Sigmoid colon (tissue), 7 donors: ENCODE measurements around the gene ELMO2. TPM values are rescaled to one million over a fixed set of nuclear protein-coding genes. Genes with fewer than 3 reads are reported as not detected.
A peak's percentile ranks its signal among the peaks of the same experiment; 100 is the strongest.

Source experiments
- DNase-seq: peaks from one replicate; pipeline ENCODE4 v3.0.0-alpha.2; 2019
- H3K27ac ChIP-seq, 4 donors: fragments of 200-600 bp; sonication (generic); one replicate each; pipeline ENCODE4 v1.5.1; 2016 to 2019; ENCODE audit warnings: mild to moderate bottlenecking in 1 of 4
- H3K27me3 ChIP-seq, 3 donors: fragments of 200-600 bp; sonication (generic); one replicate each; pipeline ENCODE4 v1.5.1; 2019; ENCODE audit warnings: mild to moderate bottlenecking in 1 of 3
- H3K36me3 ChIP-seq, 4 donors: fragments of 200-600 bp; sonication (generic); one replicate each; pipeline ENCODE4 v1.5.1; 2016 to 2019
- H3K4me1 ChIP-seq, 4 donors: fragments of 200-600 bp; sonication (generic); one replicate each; pipeline ENCODE4 v1.5.1; 2017 to 2019
- H3K4me3 ChIP-seq, 4 donors: fragments of 200-600 bp; sonication (generic); one replicate each; pipeline ENCODE4 v1.5.1; 2017 to 2019; ENCODE audit warnings: mild to moderate bottlenecking in 2 of 4, moderate library complexity in 1 of 4
- H3K9me3 ChIP-seq, 4 donors: fragments of 200-600 bp in 3 of 4; sonication (generic) in 3 of 4; one replicate each; pipeline versions ENCODE4 v1.5.1 to v1.6.1; 2013 to 2019
- EP300 ChIP-seq, 4 donors: sonication (generic); formaldehyde crosslinking; IDR thresholded peaks; one replicate each; pipeline ENCODE4 v1.6.1; 2017; ENCODE audit warnings: antibody characterized with exemption in 4 of 4
- POLR2A ChIP-seq, 2 donors: fragments of 450-650 bp; IDR thresholded peaks; one replicate each; pipeline ENCODE4 v1.6.1; 2016; ENCODE audit warnings: antibody characterized with exemption in 2 of 2, mild to moderate bottlenecking in 2 of 2, moderate library complexity in 2 of 2
- POLR2AphosphoS5 ChIP-seq, 4 donors: sonication (generic); formaldehyde crosslinking; IDR thresholded peaks; one replicate each; pipeline ENCODE4 v1.6.1; 2017; ENCODE audit warnings: antibody characterized with exemption in 4 of 4
- WGBS, 2 donors: extraction: QIAGEN DNeasy Blood & Tissue Kit; methylation state at CpG; one replicate each; pipeline ENCODE4 v1.1.7; 2013; 5-methylcytosine and 5-hydroxymethylcytosine counted together
- intact Hi-C: fragments of 100-400 bp; cut with DNase I; formaldehyde crosslinking; loops from one replicate; pipeline ENCODE4 v1.15.1; 2023
- polyA plus RNA-seq, 3 donors: library from polyadenylated mRNA; stranded (reverse); fragments of 200-250 nt; gene quantifications; one replicate each; pipeline ENCODE4 v1.2.3, GENCODE V29; 2013
- total RNA-seq, 4 donors: library from RNA; depleted of rRNA; stranded (reverse); fragments of >200 nt; gene quantifications; one replicate each; pipeline ENCODE4 v1.1.0, GENCODE V29; 2016
- TF ChIP-seq, protein P1 (sequence below), 4 experiments: fragments of 450-650 bp in 3 of 4; fragments of 200-600 bp in 1 of 4; IDR thresholded peaks; one replicate each; pipeline ENCODE4 v1.5.1; 2016 to 2019; ENCODE audit warnings: antibody characterized with exemption in 4 of 4, mild to moderate bottlenecking in 3 of 4, moderate library complexity in 2 of 4
- donor health status: healthy with polysubstance abuse.
- donor health status: Bipolar disorder and iron deficiency.
- donor health status: healthy.

The ELMO2 gene, protein sequence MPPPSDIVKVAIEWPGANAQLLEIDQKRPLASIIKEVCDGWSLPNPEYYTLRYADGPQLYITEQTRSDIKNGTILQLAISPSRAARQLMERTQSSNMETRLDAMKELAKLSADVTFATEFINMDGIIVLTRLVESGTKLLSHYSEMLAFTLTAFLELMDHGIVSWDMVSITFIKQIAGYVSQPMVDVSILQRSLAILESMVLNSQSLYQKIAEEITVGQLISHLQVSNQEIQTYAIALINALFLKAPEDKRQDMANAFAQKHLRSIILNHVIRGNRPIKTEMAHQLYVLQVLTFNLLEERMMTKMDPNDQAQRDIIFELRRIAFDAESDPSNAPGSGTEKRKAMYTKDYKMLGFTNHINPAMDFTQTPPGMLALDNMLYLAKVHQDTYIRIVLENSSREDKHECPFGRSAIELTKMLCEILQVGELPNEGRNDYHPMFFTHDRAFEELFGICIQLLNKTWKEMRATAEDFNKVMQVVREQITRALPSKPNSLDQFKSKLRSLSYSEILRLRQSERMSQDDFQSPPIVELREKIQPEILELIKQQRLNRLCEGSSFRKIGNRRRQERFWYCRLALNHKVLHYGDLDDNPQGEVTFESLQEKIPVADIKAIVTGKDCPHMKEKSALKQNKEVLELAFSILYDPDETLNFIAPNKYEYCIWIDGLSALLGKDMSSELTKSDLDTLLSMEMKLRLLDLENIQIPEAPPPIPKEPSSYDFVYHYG
- 10 to 100 TPM; 40.3 to 52.1 (median 46.2) TPM for total RNA-seq
- 10 to 100 TPM; 13.2 to 19.2 (median 13.8) TPM for polyA plus RNA-seq

DNA sequence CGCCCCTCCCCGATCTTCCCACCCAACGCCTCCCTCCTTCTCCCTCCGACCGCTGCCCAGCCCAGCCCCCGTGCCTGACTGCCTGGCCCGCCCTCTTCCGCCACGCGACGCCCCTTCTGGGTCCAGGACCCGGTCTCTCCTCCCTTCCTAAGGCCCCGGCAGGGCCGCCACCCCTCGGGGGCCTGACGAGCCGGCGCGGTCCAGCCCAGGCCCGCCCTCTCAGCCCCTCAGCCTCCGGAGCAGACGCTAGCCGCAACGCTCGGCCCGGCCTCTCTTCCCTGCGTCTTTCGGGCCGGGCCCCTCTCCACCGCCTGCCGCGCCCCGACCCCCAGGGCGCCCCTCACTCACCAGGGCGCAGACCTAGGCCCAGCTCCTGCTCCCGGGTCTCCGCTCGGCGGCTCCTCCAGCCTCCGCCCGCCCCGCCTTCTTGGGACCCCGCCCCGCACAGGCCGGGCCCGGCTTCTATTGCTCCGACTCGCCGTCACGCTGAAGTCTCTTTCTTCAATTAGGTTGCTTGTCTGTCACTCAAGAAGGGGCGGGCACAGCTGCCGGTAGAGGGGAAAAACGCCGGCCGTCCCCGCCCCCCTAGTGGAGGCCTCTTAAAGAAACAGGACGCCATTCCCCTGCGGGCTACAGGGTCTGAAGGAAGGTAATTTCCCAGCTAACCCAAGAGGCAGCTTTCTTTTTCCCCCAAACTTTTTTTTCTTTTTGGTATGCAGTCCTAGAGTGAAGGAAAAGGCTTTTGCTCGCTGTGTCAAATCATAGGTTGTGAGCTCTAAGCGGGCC is at the start of gene ELMO2:
Gene ELMO2, minus strand, starts transcription at position 416 of the 786 bp plus-strand sequence. CDS start 12,133 bp downstream, outside the sequence.
- no peaks in the 10 kb centered on the region for H3K27me3 ChIP-seq
- 0 to 1% methylated on average over 60 of the region's 60 CpGs for WGBS, 2 donors
- peak; percentile 27 to 58 for TF ChIP-seq POLR2A (IDR thresholded peaks at IDR 0.05)
- TF ChIP-seq EP300 (IDR thresholded peaks at IDR 0.05) = no peak
- TF ChIP-seq, protein P1, sequence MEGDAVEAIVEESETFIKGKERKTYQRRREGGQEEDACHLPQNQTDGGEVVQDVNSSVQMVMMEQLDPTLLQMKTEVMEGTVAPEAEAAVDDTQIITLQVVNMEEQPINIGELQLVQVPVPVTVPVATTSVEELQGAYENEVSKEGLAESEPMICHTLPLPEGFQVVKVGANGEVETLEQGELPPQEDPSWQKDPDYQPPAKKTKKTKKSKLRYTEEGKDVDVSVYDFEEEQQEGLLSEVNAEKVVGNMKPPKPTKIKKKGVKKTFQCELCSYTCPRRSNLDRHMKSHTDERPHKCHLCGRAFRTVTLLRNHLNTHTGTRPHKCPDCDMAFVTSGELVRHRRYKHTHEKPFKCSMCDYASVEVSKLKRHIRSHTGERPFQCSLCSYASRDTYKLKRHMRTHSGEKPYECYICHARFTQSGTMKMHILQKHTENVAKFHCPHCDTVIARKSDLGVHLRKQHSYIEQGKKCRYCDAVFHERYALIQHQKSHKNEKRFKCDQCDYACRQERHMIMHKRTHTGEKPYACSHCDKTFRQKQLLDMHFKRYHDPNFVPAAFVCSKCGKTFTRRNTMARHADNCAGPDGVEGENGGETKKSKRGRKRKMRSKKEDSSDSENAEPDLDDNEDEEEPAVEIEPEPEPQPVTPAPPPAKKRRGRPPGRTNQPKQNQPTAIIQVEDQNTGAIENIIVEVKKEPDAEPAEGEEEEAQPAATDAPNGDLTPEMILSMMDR (IDR thresholded peaks at IDR 0.05) = peak in 2 of 4 experiments; percentile 9 to 31
- TF ChIP-seq POLR2AphosphoS5 (IDR thresholded peaks at IDR 0.05) = peak; percentile 60 to 86 (median 74)
- intact Hi-C loops = loop anchor here (1.0 kb wide), 1 partner anchor 42 kb away; no protein-coding TSS in a partner anchor
- peak; percentile 99 for DNase-seq
- no peaks in the 10 kb centered on the region for H3K9me3 ChIP-seq
- peak within 1 kb of the TSS; percentile 85 to 97 (median 87) for H3K4me3 ChIP-seq
- no peaks in the 10 kb centered on the region for H3K36me3 ChIP-seq
- H3K27ac ChIP-seq = peak within 1 kb of the TSS; percentile 91 to 96 (median 94)
- H3K4me1 ChIP-seq = peaks cover 0 to 60% (median 49%) of the 10 kb centered on the region in 4 donors

DNA sequence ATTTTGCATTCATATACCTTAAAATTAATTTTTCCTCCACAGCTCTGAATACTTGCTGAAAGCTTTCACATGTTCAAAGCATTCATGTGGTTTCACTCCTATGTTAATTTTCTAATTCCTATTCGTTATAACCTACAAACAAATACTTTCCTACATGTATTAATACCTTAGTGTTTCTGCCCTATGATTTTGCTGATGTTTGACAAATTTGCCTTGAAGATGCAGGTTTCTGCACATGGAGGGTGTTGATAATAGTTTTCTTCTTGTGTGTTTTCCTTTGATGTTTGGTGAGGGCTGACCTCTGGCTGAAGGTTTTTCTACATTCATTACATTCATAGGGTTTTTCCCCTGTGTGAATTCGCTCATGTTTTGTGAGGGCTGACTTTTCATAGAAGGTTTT is 49.3 kb upstream of the ELMO2 start:
- WGBS, 2 donors = 84 to 92% methylated on average over 2 of the region's 2 CpGs
- H3K9me3 ChIP-seq = peaks cover 0 to 11% (median 1%) of the 10 kb centered on the region in 4 donors
- DNase-seq = no peak
- H3K27me3 ChIP-seq = peaks cover 0 to 17% (median 7%) of the 10 kb centered on the region in 3 donors
- TF ChIP-seq POLR2A (IDR thresholded peaks at IDR 0.05) (no peak), EP300 (IDR thresholded peaks at IDR 0.05) (no peak), POLR2AphosphoS5 (IDR thresholded peaks at IDR 0.05) (no peak)
- TF ChIP-seq, protein P1 (IDR thresholded peaks at IDR 0.05) = no peak
- no peak overlapping the region for H3K4me3 ChIP-seq
- no peaks in the 10 kb centered on the region for H3K36me3 ChIP-seq
- intact Hi-C loops = no loop called here
- H3K4me1 ChIP-seq = peaks cover 0 to 6% (median 2%) of the 10 kb centered on the region in 4 donors
- H3K27ac ChIP-seq = no peak overlapping the region

DNA sequence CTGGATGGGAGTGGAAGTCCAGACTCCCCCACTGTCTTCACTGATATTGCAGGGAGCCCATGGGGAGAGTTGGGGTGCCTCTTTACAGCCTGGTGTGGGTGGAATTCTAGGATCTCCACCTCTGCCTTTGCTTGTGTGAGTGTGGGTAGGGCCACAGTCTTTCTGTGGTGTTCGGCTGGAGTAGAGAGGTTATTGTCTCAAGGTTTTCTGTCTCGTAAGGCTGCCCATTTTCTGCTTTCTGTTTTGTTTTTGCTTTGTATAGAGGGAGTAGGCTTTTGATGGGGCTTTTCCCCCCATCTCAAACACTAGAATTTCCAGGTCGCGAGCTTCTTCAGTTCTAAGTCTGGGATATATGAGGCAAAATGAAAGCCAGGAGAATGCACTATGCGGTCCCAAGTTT is 40.4 kb upstream of the ELMO2 start:
- TF ChIP-seq POLR2AphosphoS5 (IDR thresholded peaks at IDR 0.05) = no peak
- TF ChIP-seq POLR2A (IDR thresholded peaks at IDR 0.05) = no peak
- no peak for TF ChIP-seq EP300 (IDR thresholded peaks at IDR 0.05)
- TF ChIP-seq, protein P1 (IDR thresholded peaks at IDR 0.05) = no peak
- intact Hi-C loops = no loop called here
- 95 to 96% methylated on average over 5 of the region's 5 CpGs for WGBS, 2 donors

DNA sequence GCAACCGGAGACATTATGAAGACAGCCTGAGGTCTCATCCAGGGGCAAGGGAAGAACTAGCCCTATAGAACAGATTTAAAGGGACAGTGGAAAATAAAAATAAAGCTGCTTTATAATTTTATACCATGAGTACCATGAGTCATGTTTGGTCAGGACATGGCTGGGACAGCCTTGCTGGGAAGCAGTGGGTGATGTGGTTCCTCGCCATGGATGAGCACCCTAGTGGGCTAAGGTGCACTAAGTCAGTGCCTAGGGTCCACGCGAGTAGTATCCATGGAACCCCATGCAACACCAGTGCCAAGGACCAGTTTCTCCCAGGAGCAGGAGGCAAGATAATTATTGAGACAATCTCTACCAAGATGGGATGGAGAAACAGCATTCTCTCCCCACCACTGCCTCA is 33.4 kb upstream of the ELMO2 start:
- Histone ChIP-seq H3K9me3 (no peaks in the 10 kb centered on the region), H3K4me3 (no peak overlapping the region), H3K4me1 (no peaks in the 10 kb centered on the region), H3K36me3 (no peaks in the 10 kb centered on the region), H3K27me3 (no peaks in the 10 kb centered on the region), H3K27ac (no peak overlapping the region)
- WGBS, 2 donors = 88% methylated on average over 4 of the region's 4 CpGs
- no peak for DNase-seq
- TF ChIP-seq EP300 (IDR thresholded peaks at IDR 0.05) (no peak), POLR2AphosphoS5 (IDR thresholded peaks at IDR 0.05) (no peak), POLR2A (IDR thresholded peaks at IDR 0.05) (no peak)
- TF ChIP-seq, protein P1 (IDR thresholded peaks at IDR 0.05) = no peak
- intact Hi-C loops = no loop called here

More for the DNA sequence above, 40.4 kb upstream of the ELMO2 start:
- peaks cover 0 to 5% (median 1%) of the 10 kb centered on the region in 4 donors for H3K4me1 ChIP-seq
- no peaks in the 10 kb centered on the region for H3K9me3 ChIP-seq
- no peak overlapping the region for H3K4me3 ChIP-seq
- no peaks in the 10 kb centered on the region for H3K27me3 ChIP-seq
- H3K27ac ChIP-seq = no peak overlapping the region
- H3K36me3 ChIP-seq = no peaks in the 10 kb centered on the region
- DNase-seq = no peak
